Activated T-cell treated with anti-CD3 and anti-CD28 coated beads for 24 hours (primary cell): Measurements from ENCODE around the gene CCDC146.
"Not testable (repeated sequence)": the region's sequence is repeated elsewhere in the genome, so short reads cannot be mapped to it uniquely, and the experiment has no call there.

ENCODE experiments used
- DNase-seq: peaks from one replicate; pipeline ENCODE4 v3.0.0-alpha.2; 2020; ENCODE audit warnings: low read depth

Gene CCDC146, protein sequence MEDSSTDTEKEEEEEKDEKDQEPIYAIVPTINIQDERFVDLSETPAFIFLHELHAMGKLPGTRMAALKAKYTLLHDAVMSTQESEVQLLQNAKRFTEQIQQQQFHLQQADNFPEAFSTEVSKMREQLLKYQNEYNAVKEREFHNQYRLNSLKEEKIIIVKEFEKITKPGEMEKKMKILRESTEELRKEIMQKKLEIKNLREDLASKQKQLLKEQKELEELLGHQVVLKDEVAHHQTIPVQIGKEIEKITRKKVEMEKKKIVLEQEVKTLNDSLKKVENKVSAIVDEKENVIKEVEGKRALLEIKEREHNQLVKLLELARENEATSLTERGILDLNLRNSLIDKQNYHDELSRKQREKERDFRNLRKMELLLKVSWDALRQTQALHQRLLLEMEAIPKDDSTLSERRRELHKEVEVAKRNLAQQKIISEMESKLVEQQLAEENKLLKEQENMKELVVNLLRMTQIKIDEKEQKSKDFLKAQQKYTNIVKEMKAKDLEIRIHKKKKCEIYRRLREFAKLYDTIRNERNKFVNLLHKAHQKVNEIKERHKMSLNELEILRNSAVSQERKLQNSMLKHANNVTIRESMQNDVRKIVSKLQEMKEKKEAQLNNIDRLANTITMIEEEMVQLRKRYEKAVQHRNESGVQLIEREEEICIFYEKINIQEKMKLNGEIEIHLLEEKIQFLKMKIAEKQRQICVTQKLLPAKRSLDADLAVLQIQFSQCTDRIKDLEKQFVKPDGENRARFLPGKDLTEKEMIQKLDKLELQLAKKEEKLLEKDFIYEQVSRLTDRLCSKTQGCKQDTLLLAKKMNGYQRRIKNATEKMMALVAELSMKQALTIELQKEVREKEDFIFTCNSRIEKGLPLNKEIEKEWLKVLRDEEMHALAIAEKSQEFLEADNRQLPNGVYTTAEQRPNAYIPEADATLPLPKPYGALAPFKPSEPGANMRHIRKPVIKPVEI

DNA sequence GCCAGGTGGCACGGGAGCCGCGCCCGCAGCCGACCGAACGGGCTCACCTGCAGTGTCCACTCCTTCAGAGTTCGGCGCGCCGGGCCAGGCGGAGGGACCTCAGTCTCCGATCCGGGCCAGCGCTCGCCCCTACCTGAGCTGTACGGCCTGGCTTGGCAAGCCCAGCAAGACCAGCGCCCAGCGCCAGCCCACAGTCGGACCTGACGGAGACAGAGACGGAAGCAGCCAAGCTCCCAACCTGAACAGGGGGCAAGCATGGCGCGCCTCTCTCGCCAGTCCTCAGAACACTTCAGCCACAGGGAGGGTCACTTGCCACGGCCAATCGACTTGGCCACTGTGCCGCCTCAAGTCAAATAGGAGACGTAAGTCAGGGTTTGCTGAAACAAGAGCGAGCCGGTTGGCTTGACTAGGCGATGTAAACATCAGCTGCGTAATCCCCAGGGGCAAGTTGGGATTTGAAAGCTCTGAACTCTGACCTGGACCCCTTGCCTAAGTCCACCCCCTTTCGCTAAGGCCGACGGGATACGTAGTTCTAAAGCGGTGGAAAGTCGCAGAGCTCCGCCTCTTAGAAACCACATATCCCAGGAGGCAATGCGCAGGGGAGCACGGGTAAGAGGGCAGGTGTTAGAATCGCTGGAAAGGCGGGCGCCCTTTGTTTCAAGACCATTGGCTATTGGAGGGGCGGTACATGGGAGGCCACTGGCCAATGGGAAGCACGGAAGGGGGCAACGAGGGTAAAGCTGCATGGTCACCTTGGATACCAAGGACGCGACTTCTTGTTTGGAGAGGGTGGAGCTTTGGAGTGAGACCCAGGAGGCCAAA, at the start of gene CCDC146:
CCDC146 (plus strand) TSS at position 756 of the 822 bp plus-strand sequence. CDS start 45,054 bp downstream, outside the sequence.
- DNase-seq = peak; percentile 93

DNA sequence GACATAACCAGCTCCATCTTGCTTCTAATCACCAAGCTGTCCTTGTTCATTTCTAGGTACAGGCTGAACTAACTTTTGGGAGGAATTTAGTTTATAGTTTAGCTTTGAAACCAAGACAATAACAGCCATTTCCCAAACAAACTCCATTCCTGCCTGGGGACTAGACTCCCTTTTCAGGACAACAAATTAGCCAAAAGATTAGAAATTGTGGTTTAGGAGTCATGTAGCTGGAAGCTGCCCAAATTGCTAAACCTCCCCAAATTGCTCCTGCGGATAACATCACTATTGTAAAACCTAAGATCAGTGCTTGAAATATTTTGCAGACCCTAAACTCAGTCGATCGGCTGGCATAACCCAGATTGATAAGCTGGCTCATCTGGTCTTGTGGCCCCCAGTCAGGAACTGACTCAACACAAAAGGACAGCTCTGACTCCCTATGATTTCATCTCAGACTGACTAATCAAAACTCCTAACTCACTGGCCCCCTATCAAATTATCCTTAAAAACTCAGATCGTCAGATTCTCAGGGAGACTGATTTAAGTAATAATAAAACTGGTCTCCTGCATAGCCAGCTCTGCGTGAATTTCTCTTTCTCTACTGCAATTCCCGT, 47.5 kb upstream of the CCDC146 start:
- DNase-seq = not testable (repeated sequence)

DNA sequence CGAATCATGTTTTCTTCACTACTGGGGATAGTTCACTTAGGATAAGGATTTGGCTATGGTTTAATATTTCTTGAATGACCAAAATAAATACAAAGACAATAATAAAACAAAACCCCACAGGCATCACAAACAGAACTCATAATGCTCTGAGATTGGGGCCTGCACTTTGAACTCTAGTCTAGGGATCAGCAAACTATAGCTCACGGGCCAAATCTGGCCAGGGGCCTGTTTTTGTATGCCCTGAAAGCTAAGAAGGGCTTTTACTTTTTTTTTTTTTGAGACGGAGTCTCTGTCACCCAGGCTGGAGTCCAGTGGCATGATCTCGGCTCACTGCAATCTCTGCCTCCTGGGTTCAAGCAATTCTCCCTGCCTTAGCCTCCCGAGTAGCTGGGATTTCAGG, 45.4 kb upstream of the CCDC146 start:
- DNase-seq = not testable (repeated sequence)

DNA sequence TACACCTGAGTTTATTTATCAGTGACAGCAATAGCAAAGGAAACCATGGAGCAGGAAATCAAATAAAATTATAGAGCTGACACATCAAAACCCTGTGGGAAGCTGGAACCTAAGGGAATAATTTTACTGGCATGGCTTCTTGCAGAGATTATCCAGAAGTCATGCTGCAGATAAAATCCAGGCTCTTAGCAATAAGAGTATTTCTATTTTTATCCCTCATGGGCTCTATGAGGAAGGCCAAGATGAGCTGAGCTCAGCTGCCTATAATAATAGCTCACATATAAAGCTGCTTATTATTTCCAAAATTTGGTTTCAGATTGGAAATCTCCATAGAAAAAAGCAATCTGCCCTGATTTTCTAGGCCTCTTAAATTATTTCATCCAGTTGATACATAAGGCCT, 43.3 kb upstream of the CCDC146 start:
- DNase-seq = not testable (repeated sequence)

DNA sequence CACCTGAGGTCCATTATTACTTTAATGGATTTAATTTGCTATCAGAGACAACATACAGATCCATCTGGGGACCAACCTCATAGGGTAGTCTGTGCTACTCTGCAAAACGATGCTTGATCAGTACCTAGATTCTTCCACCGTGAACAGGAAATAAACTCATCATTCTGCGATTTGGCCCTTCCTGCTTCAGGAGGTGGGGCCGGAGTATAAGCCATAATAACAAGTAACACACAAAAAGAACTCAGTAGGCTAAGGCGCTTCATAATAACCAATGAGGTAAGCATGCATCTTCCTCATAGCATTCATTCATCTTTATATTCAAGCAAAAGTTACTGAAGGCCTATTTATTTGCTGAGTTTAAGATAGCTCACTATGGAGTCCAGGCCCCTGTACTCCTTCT, 42.8 kb upstream of the CCDC146 start:
- DNase-seq = not testable (repeated sequence)

DNA sequence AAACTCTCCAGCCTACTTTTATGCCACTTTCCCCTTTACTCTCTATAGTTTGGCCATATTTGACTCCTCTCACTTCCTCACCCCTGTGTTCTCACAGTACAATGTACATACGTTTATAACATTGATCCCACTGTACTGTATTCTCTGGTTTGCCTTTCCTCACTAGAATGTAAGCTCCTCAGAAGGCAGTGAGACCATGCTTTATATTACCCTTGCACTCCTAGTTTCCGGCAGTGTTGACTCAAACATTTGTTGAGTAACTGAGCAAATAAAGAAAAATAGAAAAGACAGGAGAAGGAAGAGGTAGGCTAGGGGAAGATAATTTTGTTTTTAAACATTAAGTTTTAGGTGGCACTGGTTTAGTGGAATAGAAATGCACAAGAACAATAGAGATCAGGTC, 42.2 kb upstream of the CCDC146 start:
- DNase-seq = not testable (repeated sequence)

DNA sequence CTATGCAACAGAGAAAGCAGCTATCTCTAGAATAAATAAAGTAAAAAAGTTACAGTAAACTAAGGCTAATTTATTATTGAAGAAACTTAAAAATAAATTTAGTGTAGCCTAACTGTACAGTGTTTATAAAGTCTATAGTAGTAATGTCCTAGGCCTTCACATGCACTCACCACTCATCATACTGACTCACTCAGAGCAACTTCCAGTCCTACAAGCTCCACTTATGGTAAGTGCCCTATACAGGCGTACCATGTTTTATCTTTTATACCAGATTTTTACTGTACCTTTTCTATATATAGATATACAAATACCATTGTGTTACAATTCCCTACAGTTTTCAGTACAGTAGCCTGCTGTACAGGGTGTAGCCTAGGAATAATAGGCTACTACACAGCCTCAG, 40.2 kb upstream of the CCDC146 start:
- not testable (repeated sequence) for DNase-seq

DNA sequence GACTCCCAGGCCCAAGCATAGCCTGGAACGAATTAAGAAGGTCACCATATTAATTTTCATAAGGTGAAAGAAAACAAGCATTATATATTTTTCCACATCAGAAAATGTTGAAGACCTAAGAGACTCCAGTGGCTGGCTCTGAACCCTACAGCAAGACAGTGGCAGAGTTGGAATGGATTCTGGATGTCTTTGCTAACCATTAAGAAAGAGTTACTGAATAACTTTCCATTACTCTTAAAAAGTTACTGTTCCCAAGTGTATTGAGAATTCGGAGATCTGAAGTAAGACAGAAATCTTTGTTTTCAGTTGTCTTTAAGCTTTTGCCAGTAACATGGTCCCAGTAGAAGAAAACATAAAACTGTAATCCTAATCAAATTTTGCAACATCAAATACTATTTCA, 30.1 kb upstream of the CCDC146 start:
- DNase-seq = not testable (repeated sequence)

DNA sequence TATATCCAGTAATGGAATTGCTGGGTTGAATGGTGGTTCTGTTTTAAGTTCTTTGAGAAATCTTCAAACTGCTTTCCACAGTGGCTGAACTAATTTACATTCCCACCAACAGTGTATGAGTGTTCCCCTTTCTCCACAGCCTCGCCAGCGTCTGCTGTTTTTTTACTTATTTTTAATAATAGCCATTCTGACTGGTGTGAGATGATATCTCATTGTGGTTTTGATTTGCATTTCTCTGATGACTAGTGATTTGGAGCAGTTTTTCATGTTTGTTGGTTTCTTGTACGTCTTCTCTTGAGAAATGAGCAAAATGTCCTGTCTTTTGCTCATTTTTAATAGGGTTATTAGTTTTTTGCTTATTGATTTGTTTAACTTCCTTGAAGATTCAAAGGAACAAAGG, 21.9 kb upstream of the CCDC146 start:
- DNase-seq = not testable (repeated sequence)

DNA sequence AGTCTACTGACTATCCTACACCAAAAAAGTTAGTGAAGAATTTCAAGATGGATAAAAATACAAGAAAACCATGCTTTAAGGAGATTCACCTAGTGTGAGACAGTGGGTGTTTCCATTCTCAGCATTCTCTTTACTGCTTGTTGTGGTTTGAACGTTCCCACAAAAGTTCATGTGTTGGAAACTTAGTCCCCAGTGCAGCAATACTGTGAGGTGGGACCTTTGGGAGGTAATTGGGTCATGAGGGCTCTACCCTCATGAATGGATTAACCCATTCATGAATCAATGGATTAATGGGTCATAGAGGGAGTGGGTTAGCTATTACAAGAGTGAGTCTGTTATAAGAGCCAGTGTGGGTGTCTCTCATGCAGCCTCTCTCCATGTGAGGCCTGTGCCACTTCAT, 21.2 kb upstream of the CCDC146 start:
- DNase-seq = not testable (repeated sequence)

DNA sequence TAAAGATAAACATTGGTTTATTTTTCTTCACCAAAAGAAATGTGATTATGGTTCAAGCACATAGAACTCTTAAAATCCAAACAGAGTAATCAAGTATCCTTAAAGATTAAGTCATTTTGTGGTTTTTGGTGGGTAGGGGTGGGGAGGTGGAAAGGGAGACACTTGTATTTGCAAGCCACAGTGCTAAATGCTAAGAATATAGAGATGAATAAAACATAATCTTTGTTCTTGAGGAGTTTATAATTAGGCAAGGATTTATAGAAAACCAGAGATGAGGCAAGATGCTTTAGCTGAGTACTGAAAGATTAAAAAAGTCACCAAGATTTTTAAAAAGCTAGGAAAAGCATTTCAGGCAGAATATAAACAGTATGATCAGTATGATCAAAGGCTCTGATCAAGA, 19.7 kb upstream of the CCDC146 start:
- not testable (repeated sequence) for DNase-seq

DNA sequence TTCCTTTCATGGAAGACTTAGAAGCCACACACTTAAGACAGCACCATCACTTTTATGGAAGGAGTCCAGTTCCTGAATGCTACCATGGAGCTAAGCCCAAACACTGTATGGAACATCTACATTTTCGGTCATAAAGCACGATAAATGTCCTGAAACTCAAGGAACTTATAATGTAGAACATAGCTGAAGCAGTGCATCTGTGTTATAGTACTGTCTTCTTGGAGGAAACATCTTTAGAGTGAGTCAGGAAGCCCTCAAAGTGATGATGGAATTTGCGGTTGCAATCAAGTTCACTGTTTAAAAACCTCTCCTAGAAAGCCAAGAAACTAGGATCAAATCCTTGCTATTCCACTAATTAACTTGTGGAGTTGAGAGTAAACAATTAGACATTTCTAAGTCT, 16.5 kb upstream of the CCDC146 start:
- not testable (repeated sequence) for DNase-seq

DNA sequence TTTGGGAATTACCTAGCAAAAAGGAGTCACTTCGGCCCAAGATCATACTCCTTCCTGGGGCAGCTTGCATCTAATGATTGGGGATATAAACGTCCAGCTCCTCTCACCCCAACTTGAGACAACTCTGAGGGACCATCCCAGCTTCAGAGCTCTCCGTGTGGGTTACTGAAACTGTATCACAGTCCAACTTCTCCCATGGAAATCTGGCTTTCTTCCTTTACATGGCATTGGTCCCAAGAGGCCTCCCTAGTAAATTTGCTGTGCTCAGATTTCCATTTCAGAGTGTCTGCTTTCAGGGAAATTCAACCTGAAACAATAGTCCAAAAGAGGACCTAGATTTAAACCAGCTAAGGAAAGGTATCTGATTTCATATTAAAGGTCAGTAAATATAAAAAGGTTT, 14.8 kb upstream of the CCDC146 start:
- DNase-seq = not testable (repeated sequence)

DNA sequence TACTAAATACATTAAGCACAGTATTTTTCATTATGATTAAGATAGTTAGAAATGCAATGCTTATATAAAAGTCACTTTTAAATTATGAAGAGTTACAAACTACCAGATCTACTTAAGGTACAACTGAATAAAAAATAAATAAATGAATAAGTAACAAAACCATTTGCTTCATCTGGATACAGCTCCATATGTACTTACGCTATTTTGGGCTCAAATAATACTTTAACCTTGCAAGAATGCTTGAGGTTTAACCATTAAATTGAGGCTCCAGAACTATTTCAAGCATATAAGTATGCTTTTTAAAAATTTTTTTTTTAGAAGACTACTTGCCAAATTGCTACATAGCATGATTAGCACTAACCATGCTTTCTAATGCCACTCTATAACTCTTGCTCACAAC, 14.1 kb upstream of the CCDC146 start:
- not testable (repeated sequence) for DNase-seq

DNA sequence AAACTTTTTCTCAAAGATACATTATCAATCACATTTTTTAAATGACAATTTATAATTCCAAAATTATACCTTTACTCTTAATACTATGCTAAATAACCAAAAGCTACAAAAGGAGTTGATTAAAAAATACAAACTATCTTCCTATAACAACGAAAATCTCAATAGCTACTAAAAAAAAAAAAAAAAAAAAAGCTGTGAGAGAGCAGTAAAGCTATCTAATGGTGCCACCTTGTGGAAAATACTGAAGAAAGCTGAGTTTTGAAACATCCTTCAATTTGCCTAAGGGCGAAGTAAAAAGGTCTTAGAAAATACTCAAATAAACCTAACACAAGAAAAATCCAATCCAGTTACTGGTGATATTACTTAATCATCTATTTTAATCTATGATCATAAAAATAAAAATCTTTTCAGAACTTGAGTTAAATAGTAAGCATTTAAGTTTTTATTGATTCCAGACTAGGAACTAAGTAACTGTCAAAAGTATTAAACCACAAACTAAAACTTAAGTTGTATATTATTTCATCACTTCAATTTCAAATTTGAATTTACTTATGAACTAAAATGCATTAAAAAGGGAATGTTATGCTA, 9.6 kb upstream of the CCDC146 start:
- not testable (repeated sequence) for DNase-seq

DNA sequence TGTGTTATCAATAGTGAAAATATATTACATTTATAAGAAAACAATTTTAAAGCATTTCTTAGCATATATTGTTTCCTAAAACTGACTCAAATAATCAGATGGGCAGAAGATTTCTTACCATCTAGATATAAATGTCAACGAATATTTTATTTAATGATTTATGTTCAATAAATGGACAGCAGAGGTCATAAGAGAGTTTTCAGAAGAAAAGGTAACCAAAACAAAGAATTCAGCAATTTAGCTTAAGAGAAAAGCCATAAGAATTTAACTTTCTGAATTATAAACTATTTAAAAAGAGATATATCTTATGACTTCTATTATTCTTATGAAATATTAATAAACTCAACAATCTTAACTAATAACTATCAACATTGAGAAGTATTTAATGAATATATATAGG, 3.1 kb downstream of the CCDC146 start:
- DNase-seq = not testable (repeated sequence)

DNA sequence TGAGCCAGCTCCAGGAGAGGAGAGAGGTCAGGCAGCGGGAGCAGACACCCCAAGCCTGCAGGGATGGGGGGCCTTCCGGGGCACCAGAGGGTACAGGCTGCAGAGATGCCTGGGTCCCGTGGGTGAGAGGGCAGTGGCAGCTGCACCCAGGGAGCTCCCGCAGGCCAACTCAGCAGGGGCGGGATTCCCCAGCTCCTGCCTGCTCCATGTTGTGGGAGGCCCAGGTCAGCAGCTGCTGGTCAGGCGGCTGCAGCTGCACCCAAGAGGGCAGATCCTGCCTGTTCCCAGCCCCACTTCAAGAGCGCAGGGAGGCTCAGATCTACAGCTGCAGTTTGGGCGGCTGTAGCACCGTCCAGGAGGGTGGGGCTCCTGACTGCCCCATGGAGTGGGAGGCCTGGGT, 4.6 kb downstream of the CCDC146 start:
- DNase-seq = not testable (repeated sequence)

DNA sequence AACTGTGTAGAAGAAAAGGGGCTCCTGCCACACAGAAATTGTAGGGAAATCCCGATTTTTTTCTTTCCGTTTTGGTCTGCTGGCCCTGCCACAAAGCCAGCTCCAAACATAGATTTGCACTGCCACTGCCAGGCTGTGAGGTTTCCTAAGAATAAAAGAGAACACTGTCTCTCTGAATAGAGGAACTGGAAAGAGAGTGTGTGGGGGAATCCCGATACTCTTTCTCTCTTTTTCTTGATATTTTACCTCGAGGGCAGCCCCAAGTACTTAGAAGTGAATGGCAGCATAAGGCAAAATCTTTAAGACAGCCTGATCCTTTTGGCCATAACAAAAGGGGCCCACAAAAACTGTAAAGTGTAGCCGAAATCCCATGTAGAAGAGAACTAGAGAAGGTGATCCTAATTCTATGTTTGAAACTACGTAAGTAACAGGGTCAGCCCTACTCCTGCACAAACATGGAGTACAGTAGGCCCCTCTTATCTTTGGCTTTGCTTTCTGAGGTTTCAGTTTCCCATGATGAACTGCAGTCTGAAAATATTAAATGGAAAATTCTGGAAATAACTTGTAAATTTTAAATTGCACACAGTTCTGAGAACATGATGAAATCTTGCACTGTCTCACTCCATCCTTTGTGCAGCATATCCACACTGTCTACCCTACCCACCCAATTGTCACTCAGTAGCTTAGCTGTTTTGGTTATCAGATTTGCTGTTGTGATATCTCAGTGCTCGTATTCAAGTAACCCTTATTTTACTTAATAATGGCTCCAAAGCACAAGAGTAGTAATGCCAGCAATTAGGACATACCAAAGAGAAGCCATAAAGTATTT, 6.4 kb downstream of the CCDC146 start:
- DNase-seq = not testable (repeated sequence)

DNA sequence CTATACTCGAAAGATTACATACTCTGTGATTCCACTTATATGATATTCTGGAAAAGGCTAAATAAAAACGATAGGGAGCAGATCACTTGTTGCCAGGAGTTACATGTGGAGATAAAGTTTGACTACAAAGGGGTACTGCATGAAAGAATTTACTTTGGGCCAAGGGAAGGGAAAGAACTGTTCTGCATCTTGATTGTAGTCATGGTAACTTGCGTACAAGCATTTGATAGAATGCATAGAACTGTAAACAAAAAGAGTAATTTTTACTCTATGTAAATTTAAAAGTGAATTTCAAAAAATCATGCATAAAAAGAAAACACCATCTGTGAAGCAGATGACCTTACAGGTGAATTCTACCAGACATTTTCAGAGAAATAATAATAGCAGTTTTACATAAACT, 9.4 kb downstream of the CCDC146 start:
- DNase-seq = not testable (repeated sequence)

DNA sequence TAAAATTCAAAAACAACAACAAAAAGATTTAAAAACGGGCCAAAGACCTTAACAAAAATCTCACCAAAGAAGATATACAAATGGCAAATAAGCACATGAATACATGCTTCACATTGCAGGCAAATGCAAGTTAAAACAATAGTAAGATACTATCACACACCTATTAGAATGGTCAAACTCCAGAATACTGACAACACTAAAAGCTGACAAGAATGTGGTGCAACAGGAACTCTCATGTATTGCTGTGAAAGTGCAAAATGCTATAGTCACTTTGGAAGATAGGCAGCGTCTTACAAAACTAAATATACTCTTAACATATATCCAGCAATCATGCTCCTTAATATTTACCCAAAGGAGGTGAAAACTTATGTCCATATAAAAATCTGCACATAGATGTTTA, 16.3 kb downstream of the CCDC146 start:
- DNase-seq = not testable (repeated sequence)
